ENCODE measurements around the gene KCTD12. TPM values are rescaled to one million over a fixed set of nuclear protein-coding genes. Genes with fewer than 3 reads are reported as not detected.

KCTD12 gene
- total RNA-seq, 1 experiment from 2014 or later, result 5.4 TPM

DNA sequence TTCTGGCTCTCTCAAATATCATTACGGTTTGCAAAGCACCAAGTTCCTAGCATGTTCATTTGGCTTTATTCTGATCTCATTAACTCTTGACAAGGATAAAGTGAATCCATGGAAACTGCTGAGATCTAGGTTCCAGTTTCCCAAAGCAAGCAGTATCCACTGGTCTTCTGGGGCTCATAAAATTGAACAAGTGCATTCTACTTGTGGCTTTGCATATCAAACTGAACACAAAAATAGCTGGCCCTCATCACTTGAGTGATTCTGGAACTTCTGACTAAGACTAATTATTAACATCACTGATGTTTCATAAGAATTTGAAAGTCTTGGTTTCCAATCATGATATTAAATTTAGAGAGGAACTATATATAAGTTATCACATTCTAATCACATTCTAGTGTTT, 6.3 kb upstream of the KCTD12 start:
- DNase-seq (ENCODE audit: low read depth), result no peak
- in situ Hi-C loops (cut with HindIII; ENCODE audit: low pct_unique_long_range_greater_than_20kb, low sequenced_read_pairs), result no loop called here

DNA sequence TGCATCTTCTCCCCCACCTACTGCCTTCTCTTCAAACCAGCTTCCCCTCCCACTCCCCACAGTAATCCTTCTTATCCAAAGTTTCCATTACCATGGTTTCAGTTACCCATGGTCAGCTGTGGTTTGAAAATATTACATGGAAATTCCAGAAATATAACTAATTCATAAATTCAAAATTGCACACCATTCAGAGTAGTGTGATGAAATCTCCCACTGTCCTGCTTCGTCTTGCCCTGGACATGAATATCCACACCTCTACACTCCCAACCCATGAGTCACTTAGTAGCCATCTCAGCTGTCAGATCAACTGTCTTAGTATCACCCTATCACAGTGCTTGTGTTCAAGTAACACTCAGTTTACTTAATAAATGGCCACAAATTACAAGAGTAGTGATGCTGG, 3.8 kb upstream of the KCTD12 start:
- in situ Hi-C loops (cut with HindIII; ENCODE audit: low pct_unique_long_range_greater_than_20kb, low sequenced_read_pairs), result no loop called here
- DNase-seq (ENCODE audit: low read depth), result no peak

DNA sequence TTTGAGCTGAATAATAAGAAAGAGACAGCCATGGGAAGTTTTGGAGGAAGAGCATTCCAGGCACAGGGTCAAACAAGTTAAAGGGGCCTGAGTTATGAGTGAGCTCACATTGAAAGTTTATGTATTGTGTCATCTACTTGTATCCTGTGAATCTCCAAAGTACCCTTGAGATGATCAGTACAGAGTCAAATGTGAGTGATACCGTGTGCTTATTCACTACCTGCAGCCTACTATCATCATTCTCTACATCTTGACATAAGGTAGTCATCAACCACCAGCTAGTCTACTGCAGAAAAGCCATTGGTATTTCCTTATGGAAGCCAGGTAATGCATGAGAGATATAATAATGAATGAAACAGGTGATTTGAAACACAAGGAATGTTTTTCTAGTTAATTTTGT, 3.0 kb upstream of the KCTD12 start:
- in situ Hi-C loops (cut with HindIII; ENCODE audit: low pct_unique_long_range_greater_than_20kb, low sequenced_read_pairs), result no loop called here
- DNase-seq (ENCODE audit: low read depth), result no peak

DNA sequence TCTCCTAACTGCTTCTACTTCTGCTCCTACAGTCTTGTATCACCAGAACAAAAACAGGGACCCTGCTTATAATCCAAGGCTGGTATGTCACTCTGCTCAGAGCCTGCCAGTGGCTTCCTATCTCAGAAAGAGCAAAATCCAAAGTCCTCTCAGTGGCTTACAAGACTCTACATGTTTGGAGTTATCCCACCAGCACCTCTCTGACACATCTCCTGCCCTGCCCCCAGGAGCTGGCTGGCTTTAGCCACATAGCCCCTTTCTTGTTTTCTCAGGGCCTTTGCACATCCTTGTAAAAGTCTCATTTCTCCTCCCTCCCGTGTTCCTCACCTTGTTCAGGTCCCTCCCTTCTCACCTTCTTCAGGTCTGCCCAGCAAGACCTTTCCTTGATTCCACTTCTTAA, 2.2 kb upstream of the KCTD12 start:
- in situ Hi-C loops (cut with HindIII; ENCODE audit: low pct_unique_long_range_greater_than_20kb, low sequenced_read_pairs), result no loop called here
- no peak for DNase-seq (ENCODE audit: low read depth)

DNA sequence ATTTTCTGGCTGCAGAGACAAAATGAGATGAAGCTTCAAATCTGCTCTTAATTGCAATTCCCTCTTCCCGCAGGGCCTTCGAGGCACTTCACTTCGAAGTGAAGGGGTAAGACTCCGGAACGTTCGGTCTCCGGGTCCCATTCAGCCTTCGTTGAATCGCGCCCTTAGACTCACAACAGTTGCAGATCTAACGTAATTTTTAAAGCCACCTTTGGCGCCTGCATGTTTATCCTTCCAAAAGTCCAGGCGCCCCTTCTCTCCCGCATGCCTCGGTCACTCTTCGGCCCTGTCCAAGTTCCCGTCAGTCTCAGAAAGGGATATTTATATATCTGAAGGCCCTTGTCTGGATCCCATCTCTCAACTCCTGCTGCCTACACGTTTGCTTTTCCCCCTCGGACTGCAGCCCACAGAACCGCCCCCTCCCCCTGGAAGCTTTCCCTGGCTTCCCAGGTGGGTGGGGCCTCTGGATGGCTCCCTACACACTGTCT, 915 bp upstream of the KCTD12 start:
- in situ Hi-C loops (cut with HindIII; ENCODE audit: low pct_unique_long_range_greater_than_20kb, low sequenced_read_pairs), result no loop called here

DNA sequence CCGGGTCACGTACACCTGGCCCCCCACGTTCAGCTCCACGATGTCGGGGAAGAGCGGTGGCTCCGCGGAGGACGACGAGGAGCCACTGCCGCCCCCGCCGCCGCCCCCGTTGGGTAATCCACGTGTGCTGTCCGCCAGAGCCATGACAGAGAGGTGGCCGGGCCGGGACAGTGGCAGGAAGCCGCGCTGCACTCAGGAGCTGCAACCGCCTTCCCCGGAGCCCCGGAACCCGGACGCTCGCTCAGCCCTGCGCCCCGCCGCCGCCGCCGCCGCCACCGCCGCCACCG, 257 bp downstream of the KCTD12 start:
- in situ Hi-C loops (cut with HindIII; ENCODE audit: low pct_unique_long_range_greater_than_20kb, low sequenced_read_pairs), result no loop called here
- DNase-seq (ENCODE audit: low read depth), result no peak

More for the DNA sequence above, 915 bp upstream of the KCTD12 start:
- no peak for DNase-seq (ENCODE audit: low read depth)

DNA sequence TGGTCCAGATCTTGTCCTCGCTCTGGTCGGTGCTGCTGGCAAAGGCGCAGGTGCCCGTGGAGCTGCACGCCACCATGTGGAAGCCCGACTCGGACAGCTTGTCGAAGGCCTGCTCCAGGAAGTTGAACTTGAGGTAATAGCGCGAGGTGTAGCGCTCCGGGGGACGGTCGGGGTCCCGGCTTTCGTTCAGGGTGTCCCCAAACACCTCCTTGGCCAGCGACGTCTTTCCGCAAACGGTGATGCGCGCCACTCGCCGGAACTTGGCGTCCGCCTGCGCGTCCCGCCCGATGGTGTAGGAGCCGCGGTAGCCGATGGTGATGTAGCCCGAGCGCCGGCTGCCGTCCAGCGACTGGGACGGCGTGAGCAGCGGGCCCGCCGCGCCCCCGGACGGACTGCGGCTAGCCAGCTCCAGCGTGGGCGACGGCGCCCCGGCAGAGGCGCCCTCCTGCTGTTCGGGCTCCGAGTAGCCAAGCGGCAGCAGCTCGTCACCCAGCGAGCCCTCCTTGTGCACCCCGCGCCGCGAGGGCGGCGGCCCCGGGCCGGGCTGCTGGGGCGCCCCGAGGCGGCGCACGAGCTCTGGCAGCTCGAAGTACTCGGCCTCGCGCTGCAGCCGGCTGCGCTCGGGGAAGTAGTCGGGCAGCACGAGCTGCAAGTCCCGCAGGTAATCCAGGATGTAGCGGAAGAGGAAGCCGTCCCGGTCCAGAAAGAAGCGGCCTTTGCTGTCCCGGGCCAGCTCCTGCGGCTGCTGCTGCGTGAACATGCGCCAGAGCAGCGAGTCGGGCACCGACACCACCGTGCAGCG, 801 bp downstream of the KCTD12 start:
- DNase-seq (ENCODE audit: low read depth), result peak; percentile 69
- in situ Hi-C loops (cut with HindIII; ENCODE audit: low pct_unique_long_range_greater_than_20kb, low sequenced_read_pairs), result no loop called here

DNA sequence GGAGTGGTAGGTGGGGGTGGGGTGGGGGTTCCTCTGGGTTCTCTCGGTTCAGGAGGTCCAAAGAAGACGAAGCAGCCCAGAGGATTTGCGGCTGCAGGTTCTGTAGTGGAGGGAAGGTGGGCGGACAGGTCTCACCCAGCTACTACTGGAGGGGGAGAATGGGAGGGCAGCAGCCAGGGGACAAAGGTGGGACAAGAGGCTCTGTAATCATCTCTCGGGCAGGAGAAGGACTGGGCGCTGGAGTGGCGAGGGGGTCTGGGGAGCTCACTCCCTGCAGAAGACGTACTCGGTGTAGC, 1.4 kb downstream of the KCTD12 start:
- no peak for DNase-seq (ENCODE audit: low read depth)
- in situ Hi-C loops (cut with HindIII; ENCODE audit: low pct_unique_long_range_greater_than_20kb, low sequenced_read_pairs), result no loop called here

DNA sequence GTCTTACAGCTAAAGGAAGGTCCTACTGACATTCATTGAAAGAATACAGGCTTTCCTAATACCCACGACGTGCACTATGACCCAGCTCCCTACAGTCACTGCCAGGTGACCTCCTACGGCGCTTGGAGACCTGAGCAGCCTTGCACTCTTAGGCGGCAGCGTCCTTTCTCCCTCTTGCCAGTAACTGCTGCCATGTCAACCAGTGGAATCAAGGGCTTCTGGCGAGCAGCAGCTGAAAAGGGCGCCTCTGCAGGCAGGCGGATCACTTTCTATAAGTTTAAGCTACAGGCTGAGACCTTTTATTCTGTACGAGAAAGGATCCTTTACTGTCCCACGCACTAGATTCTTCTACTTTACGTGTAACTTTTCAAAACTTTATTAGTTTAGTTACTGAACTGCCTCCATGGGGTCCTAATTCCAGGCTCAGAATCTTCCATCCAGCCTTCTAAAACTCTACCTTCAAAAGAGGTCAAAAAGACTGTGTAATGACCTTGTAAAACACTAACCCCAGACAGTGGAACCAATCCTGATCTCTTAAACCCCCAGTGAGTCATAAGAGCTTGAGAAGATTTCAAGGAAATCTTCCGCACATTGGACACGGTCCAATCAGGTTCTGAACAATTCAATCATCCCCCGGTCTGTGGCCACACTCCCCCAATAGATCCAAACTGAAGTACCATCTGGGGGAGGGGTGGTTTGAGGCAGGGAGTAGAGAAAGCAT, 1.9 kb downstream of the KCTD12 start:
- in situ Hi-C loops (cut with HindIII; ENCODE audit: low pct_unique_long_range_greater_than_20kb, low sequenced_read_pairs), result no loop called here

DNA sequence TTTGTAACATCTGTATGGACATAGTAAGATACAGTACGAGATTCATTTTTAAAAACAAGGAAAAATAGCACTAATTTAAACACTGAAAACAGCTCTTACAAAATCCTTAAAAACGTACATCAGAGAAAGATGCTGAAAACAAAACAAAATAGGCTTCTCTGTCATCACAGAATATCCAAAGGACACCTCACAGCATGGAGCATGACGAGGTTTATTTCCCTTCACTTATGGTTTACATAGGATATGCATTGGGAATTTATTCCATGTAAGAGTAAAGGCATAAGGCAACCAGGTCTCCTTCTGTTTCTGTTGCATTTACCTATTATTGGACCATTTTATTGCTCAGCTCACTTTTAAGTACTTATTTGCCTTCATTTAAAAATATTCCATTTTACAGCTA, 3.0 kb downstream of the KCTD12 start:
- no peak for DNase-seq (ENCODE audit: low read depth)
- in situ Hi-C loops (cut with HindIII; ENCODE audit: low pct_unique_long_range_greater_than_20kb, low sequenced_read_pairs), result no loop called here

More for the DNA sequence above, 1.9 kb downstream of the KCTD12 start:
- peak; percentile 47 for DNase-seq (ENCODE audit: low read depth)

DNA sequence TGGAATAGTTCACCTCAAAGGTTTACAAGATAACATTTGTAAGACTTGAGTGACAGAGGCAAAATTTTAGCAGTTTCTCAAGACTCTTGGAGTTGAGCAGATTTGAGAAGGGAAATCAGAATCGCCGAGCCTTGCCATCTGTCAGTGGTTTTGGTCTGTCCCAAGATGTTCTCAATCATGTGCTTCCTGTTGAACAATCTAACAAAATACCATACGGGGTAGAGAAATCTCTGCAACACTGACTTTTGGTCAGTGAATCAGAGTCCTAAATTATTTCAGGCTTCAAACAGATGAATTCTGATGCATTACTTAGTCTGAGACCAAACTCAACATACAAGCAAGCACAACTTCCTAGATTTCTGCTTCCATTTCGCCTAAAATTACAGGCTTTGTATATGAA, 3.8 kb downstream of the KCTD12 start:
- DNase-seq (ENCODE audit: low read depth), result no peak
- in situ Hi-C loops (cut with HindIII; ENCODE audit: low pct_unique_long_range_greater_than_20kb, low sequenced_read_pairs), result no loop called here

DNA sequence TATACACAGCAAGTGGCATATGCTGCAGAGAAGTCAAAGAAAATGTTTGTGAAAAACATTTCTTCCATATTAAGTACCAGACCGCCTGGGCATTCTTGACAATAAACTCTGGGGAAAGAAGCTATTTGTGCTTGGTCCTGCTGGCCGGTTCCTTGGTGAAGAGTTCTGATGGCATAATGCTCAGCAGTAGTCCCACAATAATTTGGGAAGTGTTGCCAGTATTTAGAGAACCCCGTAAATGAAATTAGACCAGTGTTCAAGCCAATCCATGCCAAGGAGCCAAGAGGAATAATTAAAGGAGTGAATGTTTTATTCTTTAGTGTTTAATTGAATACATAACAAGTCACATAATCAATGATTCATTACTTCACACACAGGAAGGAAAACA, 6.3 kb downstream of the KCTD12 start:
- in situ Hi-C loops (cut with HindIII; ENCODE audit: low pct_unique_long_range_greater_than_20kb, low sequenced_read_pairs), result no loop called here
- no peak for DNase-seq (ENCODE audit: low read depth)

DNA sequence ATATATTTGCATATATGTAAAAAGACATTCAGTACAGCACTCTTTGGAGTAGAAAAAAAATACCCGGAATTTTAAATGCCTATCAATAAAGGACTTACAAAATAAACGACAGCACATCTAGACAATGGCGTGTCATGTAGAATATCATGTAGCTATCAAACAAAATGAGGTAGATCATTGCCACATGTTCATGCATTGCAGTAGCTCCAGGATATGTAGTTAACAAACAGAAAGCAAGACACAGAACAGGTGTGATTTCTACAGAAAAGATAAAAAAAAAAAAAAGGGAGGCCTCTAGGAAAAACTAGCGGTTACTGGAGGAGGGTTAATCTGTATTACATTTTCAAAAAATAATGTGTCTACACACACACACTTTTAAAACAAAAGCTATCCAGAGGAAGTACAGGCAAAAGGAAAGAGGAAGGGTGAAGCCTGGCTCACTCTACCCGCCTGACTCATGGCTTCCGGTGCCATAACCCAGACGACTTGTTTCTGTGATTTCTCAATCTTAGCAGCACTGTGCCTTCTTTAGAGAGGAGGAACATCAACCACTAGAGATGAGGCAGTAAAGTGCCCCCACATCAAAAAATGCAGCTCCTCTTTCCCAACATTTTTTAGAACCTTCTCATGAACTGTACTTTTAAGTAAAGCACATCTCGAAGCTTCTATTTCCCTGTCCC, 6.9 kb downstream of the KCTD12 start:
- in situ Hi-C loops (cut with HindIII; ENCODE audit: low pct_unique_long_range_greater_than_20kb, low sequenced_read_pairs), result no loop called here
- DNase-seq (ENCODE audit: low read depth), result no peak

DNA sequence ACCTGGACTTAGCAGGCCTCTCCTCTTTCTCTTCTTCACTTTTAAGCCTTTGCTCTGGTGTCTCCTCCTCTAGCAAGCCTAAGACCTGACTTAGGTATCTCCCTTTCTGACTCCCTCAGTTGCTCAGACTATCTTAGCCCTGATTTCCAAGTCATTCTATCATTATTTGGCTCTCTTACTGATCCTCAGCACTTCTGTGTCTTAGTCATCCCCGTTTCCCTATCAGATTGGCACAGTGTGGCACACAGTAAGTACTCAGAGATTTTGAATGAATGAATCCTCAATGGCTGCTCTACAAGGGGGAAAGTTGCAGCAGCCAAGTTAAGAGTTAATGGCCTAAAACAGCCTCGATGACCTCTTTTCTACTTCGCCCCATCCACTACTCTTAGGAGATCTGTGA, 8.2 kb downstream of the KCTD12 start:
- no peak for DNase-seq (ENCODE audit: low read depth)
- in situ Hi-C loops (cut with HindIII; ENCODE audit: low pct_unique_long_range_greater_than_20kb, low sequenced_read_pairs), result no loop called here

DNA sequence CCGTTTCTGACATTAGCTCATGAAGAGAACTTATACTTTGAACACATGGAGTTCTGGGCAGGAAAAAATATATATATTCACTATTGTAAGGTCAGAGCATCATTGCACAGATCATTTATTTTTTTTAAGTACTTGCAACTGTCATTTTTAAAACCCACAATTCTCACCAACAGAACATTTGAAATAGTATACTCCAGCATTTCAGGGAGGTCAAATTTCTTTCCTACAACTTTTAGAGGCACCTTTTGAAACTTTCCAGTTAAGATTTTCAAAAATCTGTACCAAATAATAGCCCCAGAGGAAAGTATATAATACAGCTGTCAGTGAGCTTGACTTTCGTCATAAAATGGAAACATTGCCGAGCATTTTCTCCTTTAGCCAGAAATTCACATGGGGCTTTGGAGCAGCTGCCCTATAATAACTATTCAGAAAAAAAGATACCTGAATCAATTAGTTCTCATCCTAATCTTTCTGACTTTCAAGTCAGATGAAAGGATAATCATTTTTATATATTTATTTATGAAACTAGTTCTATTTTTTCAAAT, 10.9 kb downstream of the KCTD12 start:
- in situ Hi-C loops (cut with HindIII; ENCODE audit: low pct_unique_long_range_greater_than_20kb, low sequenced_read_pairs), result no loop called here
- DNase-seq (ENCODE audit: low read depth), result no peak

DNA sequence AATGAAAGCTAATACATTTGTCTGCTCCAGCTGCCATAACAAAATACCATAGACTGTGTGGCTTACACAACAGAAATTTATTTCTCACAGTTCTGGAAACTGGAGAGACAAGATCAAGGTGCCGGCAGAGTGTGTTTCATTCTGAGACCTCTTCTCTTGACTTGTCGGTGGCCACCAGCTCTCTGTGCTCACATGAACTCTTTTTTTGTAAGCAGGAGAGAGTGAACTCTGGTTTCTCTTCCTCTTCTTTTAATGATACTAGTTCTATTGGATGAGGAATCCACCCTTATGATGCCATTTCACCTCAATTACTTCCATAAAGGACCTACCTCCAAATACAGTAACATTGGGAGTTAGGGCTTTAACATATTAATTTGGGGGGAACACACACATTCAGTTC, 11.7 kb downstream of the KCTD12 start:
- DNase-seq (ENCODE audit: low read depth), result no peak
- in situ Hi-C loops (cut with HindIII; ENCODE audit: low pct_unique_long_range_greater_than_20kb, low sequenced_read_pairs), result no loop called here

DNA sequence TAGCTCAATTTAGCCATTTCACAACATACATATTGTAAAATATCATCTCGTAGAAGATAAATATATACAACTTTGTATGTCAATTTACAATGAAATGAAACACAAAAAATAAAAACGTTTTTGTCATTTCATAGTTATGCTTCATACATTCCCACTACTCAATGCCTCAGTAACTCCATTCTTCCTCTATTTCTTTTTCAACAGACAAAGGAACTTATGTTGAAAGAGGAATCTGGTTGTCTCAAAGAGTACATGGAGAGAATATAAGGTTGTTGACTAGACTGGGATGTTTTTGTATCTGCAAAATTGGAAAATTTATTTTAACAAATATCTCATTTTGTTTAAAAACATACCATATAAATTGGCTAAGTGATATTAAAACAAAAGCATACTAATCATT, 12.8 kb downstream of the KCTD12 start:
- DNase-seq (ENCODE audit: low read depth), result no peak
- in situ Hi-C loops (cut with HindIII; ENCODE audit: low pct_unique_long_range_greater_than_20kb, low sequenced_read_pairs), result no loop called here

DNA sequence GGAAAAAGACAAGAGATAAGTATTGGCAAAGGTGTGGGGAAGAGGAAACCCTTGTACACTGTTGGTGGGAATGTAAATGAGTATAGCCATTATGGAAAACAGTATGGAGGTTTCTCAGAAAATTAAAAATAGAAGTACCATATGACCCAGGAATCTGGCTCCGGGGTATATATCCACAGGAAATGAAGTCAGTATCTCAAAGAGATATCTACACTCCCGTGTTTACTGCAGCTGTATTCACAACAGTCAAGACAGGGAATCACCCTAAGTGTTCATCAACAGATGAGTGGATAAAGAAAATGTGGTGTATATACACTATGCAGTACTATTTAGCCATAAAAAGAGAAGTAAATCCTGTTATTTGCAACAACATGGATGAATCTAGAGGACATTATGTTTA, 13.5 kb downstream of the KCTD12 start:
- in situ Hi-C loops (cut with HindIII; ENCODE audit: low pct_unique_long_range_greater_than_20kb, low sequenced_read_pairs), result no loop called here
- no peak for DNase-seq (ENCODE audit: low read depth)

DNA sequence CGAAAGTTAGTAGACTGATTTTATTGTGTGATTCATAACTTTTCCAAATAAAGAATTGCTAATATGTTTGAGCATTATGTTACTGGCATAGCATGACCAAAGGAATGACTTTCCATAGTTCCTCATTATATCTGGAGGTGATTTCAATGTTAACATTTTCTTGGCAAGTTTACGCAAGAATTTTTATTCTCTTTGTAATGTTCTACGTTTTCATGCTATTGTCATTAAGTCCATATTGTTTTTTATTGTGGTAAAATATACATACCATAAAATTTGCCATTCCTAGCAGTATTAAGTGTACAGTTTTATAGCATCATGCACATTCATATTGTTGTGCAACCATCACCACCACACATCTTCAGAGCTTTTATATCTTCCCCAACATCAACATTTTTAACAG, 14.8 kb downstream of the KCTD12 start:
- in situ Hi-C loops (cut with HindIII; ENCODE audit: low pct_unique_long_range_greater_than_20kb, low sequenced_read_pairs), result no loop called here
- DNase-seq (ENCODE audit: low read depth), result no peak

All from Caki2 (cell line).